Globus pallidus (tissue), 1 donor: ENCODE measurements around the gene RGS6.

Experiments
- DNase-seq: peaks from one replicate; pipeline ENCODE4 v3.0.0-alpha.2; 2015; ENCODE audit warnings: low spot score

Gene RGS6

GRCh38 chr14:72500234-72500838 is 568.1 kb downstream of the RGS6 start:
- DNase-seq: no peak

- DNase-seq: no peak
Observed at GRCh38 chr14:72501439-72501838, 569.2 kb downstream of the RGS6 start.

GRCh38 chr14:72503271-72503670 is 571.0 kb downstream of the RGS6 start:
- no peak for DNase-seq

- no peak for DNase-seq
Observed at GRCh38 chr14:72503696-72504368, 571.6 kb downstream of the RGS6 start.

GRCh38 chr14:72510566-72510965 is 578.3 kb downstream of the RGS6 start:
- DNase-seq: no peak

- DNase-seq: no peak
Observed at GRCh38 chr14:72512281-72512680, 580.1 kb downstream of the RGS6 start.

- no peak for DNase-seq
Observed at GRCh38 chr14:72512925-72513324, 580.7 kb downstream of the RGS6 start.

GRCh38 chr14:72513346-72513745 is 581.1 kb downstream of the RGS6 start:
- DNase-seq: no peak

GRCh38 chr14:72513965-72514659 is 581.9 kb downstream of the RGS6 start:
- DNase-seq: peak; percentile 23

GRCh38 chr14:72514660-72515025 is 582.4 kb downstream of the RGS6 start:
- no peak for DNase-seq

GRCh38 chr14:72515779-72516770 is 583.8 kb downstream of the RGS6 start:
- DNase-seq: no peak

- peak; percentile 69 for DNase-seq
Observed at GRCh38 chr14:72516936-72517700, 584.9 kb downstream of the RGS6 start.

GRCh38 chr14:72517736-72518135 is 585.5 kb downstream of the RGS6 start:
- no peak for DNase-seq

- no peak for DNase-seq
Observed at GRCh38 chr14:72518809-72519377, 586.7 kb downstream of the RGS6 start.

- no peak for DNase-seq
Observed at GRCh38 chr14:72519543-72519942, 587.3 kb downstream of the RGS6 start.

GRCh38 chr14:72521045-72521444 is 588.8 kb downstream of the RGS6 start:
- no peak for DNase-seq

- DNase-seq: no peak
Observed at GRCh38 chr14:72521968-72522741, 589.9 kb downstream of the RGS6 start.

GRCh38 chr14:72522847-72523246 is 590.6 kb downstream of the RGS6 start:
- DNase-seq: no peak

GRCh38 chr14:72523424-72524294 is 591.4 kb downstream of the RGS6 start:
- no peak for DNase-seq
